Esophagus squamous epithelium (tissue), 5 donors: ENCODE measurements around the gene CYB561. TPM values are rescaled to one million over a fixed set of nuclear protein-coding genes. Genes with fewer than 3 reads are reported as not detected.

Experiments
- DNase-seq: peaks from one replicate; lab custom pipeline; 2025; lab: John Stamatoyannopoulos, UW
- H3K27ac ChIP-seq, 4 donors: fragments of 200-600 bp; sonication (generic); one replicate each; pipeline ENCODE4 v1.5.1; 2016 to 2019; ENCODE audit warnings: mild to moderate bottlenecking in 1 of 4
- H3K27me3 ChIP-seq, 4 donors: fragments of 200-600 bp; sonication (generic); 1 replicate in 3 of 4; 2 replicates in 1 of 4; pipeline versions ENCODE4 v1.5.1 to v1.6.0; 2017 to 2021; ENCODE audit warnings: antibody characterized with exemption in 1 of 4
- H3K36me3 ChIP-seq, 3 donors: fragments of 200-600 bp; sonication (generic); one replicate each; pipeline ENCODE4 v1.5.1; 2016 to 2019
- H3K4me1 ChIP-seq, 3 donors: fragments of 200-600 bp; sonication (generic); one replicate each; pipeline ENCODE4 v1.5.1; 2017 to 2019
- H3K4me3 ChIP-seq, 4 donors: fragments of 200-600 bp; sonication (generic); 1 replicate in 3 of 4; 2 replicates in 1 of 4; pipeline ENCODE4 v1.5.1; 2016 to 2019; ENCODE audit warnings: mild to moderate bottlenecking in 2 of 4, moderate library complexity in 1 of 4
- H3K9me3 ChIP-seq, 3 donors: fragments of 200-600 bp; sonication (generic); one replicate each; pipeline ENCODE4 v1.5.1; 2016 to 2019
- CTCF ChIP-seq, 6 experiments: fragments of 450-650 bp in 4 of 6; fragments of 200-600 bp in 2 of 6; sonication (generic) in 2 of 6; IDR thresholded peaks; one replicate each; pipeline ENCODE4 v1.5.1; 2016 to 2019; ENCODE audit warnings: antibody characterized with exemption in 6 of 6, mild to moderate bottlenecking in 4 of 6, moderate library complexity in 4 of 6
- POLR2A ChIP-seq, 4 donors: fragments of 450-650 bp; IDR thresholded peaks; one replicate each; pipeline ENCODE4 v1.6.1; 2017; ENCODE audit warnings: antibody characterized with exemption in 4 of 4, mild to moderate bottlenecking in 4 of 4, moderate library complexity in 3 of 4
- WGBS, 2 donors: methylation state at CpG; one replicate each; pipeline ENCODE4 v1.1.5; 2018; 5-methylcytosine and 5-hydroxymethylcytosine counted together
- intact Hi-C: fragments of 100-400 bp; cut with DNase I; formaldehyde crosslinking; loops from one replicate; pipeline ENCODE4 v1.15.0; 2022
- total RNA-seq, 4 donors: library from RNA; depleted of rRNA; stranded (reverse); fragments of >200 nt; gene quantifications; one replicate each; pipeline ENCODE4 v1.1.0, GENCODE V29; 2016
- donor health status: DM: yes; HTN: yes; CAD: no.

Gene CYB561
- total RNA-seq, 4 donors from 2014 or later = 32.4 to 95.6 (median 42.4) TPM

GRCh38 chr17:63488851-63489250 lies 42.7 kb upstream of the CYB561 start:
- peaks cover 0 to 19% (median 0%) of the 10 kb centered on the region in 4 donors for H3K27me3 ChIP-seq
- no peak for DNase-seq
- H3K36me3 ChIP-seq = no peaks in the 10 kb centered on the region
- H3K27ac ChIP-seq = no peak overlapping the region
- H3K4me1 ChIP-seq = no peaks in the 10 kb centered on the region
- intact Hi-C loops = no loop called here
- WGBS, 2 donors = 69 to 80% methylated on average over 3 to 4 of the region's 10 CpGs
- H3K4me3 ChIP-seq = no peak overlapping the region
- no peak for TF ChIP-seq CTCF (IDR thresholded peaks at IDR 0.05)
- no peak for TF ChIP-seq POLR2A (IDR thresholded peaks at IDR 0.05)
- H3K9me3 ChIP-seq = no peaks in the 10 kb centered on the region

- no peak for TF ChIP-seq CTCF (IDR thresholded peaks at IDR 0.05)
- no peak for TF ChIP-seq POLR2A (IDR thresholded peaks at IDR 0.05)
- peaks cover 0 to 19% (median 0%) of the 10 kb centered on the region in 4 donors for H3K27me3 ChIP-seq
- 68 to 83% methylated on average over 4 of the region's 11 CpGs for WGBS, 2 donors
- H3K27ac ChIP-seq = no peak overlapping the region
- no peaks in the 10 kb centered on the region for H3K4me1 ChIP-seq
- H3K36me3 ChIP-seq = no peaks in the 10 kb centered on the region
- no peaks in the 10 kb centered on the region for H3K9me3 ChIP-seq
- DNase-seq = no peak
- intact Hi-C loops = no loop called here
- H3K4me3 ChIP-seq = no peak overlapping the region
Observed at GRCh38 chr17:63487014-63487339, 40.9 kb upstream of the CYB561 start.

GRCh38 chr17:63486317-63487013 lies 40.4 kb upstream of the CYB561 start:
- peaks cover 0 to 4% (median 0%) of the 10 kb centered on the region in 3 donors for H3K4me1 ChIP-seq
- intact Hi-C loops = no loop called here
- WGBS, 2 donors = 74 to 89% methylated on average over 5 to 8 of the region's 12 CpGs
- no peak for DNase-seq
- H3K4me3 ChIP-seq = no peak overlapping the region
- H3K9me3 ChIP-seq = no peaks in the 10 kb centered on the region
- no peak overlapping the region for H3K27ac ChIP-seq
- no peaks in the 10 kb centered on the region for H3K36me3 ChIP-seq
- TF ChIP-seq POLR2A (IDR thresholded peaks at IDR 0.05) = no peak
- no peak for TF ChIP-seq CTCF (IDR thresholded peaks at IDR 0.05)
- peaks cover 0 to 18% (median 0%) of the 10 kb centered on the region in 4 donors for H3K27me3 ChIP-seq

- 86 to 100% methylated on average over 3 to 9 of the region's 16 CpGs for WGBS, 2 donors
Observed at GRCh38 chr17:63483655-63484575, 37.8 kb upstream of the CYB561 start.

More at GRCh38 chr17:63483655-63484575, 37.8 kb upstream of the CYB561 start:
- Histone ChIP-seq H3K4me3 (no peak overlapping the region), H3K4me1 (peaks cover 0 to 9% (median 1%) of the 10 kb centered on the region in 3 donors), H3K27me3 (peaks cover 0 to 30% (median 0%) of the 10 kb centered on the region in 4 donors), H3K36me3 (no peaks in the 10 kb centered on the region), H3K9me3 (no peaks in the 10 kb centered on the region), H3K27ac (no peak overlapping the region)
- no peak for DNase-seq
- TF ChIP-seq POLR2A (IDR thresholded peaks at IDR 0.05) (no peak), CTCF (IDR thresholded peaks at IDR 0.05) (no peak)
- intact Hi-C loops = loop anchor here (5.0 kb wide), 1 partner anchor 57 kb away; no protein-coding TSS in a partner anchor
